ENCODE results near the gene ACTN4.

Gene ACTN4

DNA sequence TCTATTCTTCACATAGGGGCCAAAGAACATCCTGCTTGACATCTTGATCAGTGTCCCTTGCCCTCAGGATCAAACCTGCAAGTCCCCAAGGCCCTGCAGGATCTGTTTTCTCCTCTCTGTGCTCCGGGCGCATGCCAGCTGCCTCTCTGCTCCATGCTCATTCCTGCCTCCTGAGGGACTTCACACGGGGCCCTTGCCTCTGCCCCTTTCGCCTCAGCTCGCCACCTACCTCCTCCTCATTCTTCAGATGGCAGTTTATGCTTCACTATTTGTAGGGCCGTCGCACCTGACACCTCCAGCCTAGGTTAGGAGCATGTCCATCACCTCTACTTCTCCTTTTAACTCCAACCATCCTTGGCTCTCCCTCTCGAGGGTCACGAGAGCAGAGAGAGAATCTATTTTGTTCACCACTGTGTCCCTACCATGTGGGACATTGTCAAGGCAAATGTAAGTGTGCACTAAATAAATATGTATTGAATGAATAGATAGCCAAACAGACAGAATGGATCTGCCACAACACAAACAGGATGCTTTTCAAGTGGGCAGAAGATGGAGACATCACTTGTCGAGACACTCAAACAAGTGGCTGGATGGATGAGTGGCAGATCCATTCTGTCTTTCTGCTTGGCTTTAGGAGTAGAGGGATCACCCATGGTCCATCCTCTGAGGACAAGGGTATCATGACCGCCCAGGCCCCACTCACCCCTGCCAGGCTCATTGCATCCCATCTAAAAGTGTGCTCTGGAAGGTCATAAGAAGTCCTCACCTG, 29.6 kb downstream of the ACTN4 start:
- DNase-seq (ENCODE audit: low read depth in 2 of 3, low spot score in 2 of 3): no peak

DNA sequence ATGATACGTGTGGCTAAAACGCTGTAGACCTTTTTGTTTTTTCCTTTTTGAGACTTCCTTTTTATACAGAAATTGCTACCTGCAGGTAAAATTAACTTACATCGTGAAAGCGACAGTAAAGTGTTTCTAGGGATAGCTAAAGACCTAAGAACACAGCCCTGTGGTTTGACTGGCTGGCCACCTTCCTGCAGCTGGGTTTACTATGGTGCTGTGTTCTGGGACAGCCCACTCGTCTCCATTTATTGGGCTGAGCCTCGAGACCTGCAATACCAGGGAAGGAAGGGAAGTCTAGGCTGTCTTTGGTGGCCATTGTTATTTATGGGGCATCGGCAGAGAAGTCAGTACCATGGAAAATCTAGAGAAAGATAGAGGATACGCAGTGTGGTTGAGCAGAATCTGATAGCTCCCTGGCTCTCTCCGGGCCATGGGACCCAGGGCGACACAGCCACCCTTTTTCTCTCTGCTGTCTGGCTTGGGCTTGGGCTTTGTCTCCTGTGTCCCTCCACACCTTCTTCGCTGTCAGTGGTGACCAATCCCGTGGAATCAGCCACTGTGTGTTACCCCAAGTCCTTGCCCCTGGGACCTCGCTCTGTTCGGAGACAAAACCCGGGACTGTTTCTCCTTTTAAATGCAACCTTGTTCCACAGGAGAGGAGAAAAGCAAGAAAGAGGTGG, 30.9 kb downstream of the ACTN4 start:
- DNase-seq (ENCODE audit: low read depth in 2 of 3, low spot score in 2 of 3): no peak

DNA sequence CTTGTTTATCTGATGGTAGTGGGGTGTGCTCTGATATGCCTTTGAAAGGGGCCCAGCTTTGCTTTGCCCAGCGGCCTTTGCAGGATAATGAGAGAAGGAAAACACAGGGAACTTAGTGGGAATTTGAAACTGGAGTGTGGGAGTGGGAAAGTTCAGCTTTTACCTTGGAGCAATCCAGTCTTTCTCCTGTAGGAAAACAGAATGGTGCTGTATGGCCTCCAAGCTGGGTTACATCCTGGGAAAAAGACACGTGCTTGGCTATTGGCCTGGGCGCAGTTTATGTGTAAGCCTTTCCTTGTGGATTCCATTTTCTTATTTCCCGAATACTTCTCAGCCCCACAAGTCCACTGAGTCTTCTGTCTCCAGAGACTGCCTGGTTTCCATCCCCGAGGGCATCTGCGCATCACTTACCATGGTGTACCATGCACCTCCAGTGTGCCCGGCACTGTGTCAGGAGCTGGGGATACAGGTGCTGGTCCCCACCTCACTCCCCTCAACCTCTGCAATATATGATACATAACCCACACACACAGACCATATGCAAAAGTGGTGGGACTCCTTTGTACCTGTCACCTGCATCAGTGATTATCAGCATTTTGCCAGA, 31.5 kb downstream of the ACTN4 start:
- DNase-seq (ENCODE audit: low read depth in 2 of 3, low spot score in 2 of 3): no peak

DNA sequence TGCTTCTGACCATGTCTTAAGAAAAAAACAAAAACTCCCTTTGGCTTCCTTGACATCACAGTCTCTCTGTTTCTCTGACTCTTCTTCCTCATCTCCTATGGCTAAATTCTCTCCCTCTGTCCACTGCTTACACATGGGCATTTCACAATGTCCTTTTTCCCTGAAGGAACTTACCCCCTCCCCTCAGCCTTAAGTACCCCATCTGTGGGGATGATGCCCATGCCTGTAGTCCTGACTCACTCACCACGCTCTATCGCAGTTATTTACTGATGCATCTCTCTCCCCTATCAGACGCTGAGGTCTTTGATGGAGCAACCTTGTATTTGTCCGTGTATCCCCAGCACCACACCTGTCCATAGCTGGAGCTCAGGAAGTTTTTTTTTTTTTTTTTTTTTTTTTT, 32.4 kb downstream of the ACTN4 start:
- DNase-seq (ENCODE audit: low read depth in 2 of 3, low spot score in 2 of 3): no peak

DNA sequence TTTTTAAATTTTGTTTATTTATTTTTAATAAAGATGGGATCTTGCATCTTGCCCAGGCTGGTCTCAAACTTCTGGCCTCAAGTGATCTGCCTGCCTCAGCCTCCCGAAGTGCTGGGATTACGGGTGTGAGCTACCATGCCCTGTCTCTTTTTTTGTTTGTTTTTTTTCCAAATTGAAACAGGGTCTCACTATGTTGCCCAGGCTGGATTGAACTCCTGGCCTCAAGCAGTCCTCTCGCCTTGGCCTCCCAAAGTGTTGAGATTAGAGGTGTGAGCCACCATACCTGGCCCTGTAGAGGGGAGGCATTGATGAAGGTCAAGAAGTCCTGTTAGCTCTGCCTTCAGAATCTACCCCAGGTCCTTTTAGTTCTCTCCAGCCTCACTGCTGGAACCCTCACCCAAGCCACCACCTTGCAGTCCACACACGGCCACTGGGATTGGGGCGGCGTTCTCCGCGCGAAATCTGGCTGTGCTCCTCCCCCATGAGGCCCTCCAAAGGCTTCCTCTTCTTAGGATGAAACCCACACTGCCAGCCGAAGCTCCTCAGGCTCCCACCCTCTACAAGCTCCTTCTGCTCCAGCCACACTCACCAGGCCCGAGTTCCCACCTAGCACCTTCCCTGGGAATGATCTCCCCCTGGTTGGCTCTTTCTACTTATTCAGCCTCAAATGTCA, 34.9 kb downstream of the ACTN4 start:
- DNase-seq (ENCODE audit: low read depth in 2 of 3, low spot score in 2 of 3): no peak

DNA sequence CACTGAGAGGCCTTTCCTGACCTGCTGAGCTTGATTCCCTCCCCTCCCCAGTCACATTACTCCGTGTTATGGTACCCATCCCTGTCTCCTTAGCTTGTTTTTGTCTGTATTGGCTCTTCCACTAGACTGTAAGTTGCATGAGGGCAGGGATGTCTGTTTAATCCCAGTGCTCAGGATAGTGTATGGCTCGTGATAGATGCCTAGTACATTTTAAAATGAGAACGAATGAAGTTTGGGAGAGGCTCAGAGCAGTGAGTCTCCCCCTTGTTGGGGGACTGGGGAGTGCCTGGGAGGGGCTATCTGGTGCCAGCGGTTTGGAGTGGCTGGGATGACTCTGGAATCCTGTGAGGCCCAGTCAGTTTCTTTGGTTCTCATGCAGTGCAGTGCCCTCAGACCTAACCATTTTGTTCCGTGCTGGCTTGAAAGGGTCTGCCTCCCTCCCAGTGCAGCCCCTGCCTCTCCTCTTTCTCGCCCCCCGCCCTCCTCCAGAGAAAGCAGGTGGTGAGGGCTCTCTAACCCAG, 35.5 kb downstream of the ACTN4 start:
- no peak for DNase-seq (ENCODE audit: low read depth in 2 of 3, low spot score in 2 of 3)

DNA sequence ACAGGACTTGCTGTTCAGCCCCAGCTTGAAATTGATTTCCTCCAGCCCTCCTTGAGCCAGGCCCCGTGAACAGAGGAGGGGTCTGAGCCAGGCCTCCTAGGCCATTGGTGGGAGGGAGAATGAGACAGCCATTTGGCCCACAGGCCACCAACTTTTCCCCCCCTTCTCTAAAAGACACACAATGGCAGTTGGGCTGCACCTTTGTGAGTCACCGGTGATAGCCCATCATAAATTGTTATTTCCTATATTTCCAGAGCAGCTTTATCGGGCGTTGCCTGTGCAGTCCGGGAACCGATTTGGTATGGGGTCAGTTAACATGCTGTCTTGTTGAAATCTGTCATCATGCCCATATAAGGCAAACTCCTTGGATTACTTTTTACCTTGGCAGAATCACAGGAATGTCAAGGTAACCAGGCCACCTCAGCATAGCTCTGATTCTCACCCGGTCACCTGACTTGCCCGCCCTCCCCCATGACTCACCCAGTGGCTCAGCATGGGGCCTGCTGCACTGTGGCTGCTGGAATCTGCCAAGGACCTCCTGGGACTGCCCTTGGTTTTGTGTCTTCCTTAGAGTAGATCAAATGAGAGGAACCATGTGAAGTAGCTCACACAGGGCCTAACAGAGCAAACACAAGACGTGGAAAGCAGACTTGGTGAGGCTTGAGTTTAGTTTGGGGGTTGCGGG, 36.1 kb downstream of the ACTN4 start:
- no peak for DNase-seq (ENCODE audit: low read depth in 2 of 3, low spot score in 2 of 3)

DNA sequence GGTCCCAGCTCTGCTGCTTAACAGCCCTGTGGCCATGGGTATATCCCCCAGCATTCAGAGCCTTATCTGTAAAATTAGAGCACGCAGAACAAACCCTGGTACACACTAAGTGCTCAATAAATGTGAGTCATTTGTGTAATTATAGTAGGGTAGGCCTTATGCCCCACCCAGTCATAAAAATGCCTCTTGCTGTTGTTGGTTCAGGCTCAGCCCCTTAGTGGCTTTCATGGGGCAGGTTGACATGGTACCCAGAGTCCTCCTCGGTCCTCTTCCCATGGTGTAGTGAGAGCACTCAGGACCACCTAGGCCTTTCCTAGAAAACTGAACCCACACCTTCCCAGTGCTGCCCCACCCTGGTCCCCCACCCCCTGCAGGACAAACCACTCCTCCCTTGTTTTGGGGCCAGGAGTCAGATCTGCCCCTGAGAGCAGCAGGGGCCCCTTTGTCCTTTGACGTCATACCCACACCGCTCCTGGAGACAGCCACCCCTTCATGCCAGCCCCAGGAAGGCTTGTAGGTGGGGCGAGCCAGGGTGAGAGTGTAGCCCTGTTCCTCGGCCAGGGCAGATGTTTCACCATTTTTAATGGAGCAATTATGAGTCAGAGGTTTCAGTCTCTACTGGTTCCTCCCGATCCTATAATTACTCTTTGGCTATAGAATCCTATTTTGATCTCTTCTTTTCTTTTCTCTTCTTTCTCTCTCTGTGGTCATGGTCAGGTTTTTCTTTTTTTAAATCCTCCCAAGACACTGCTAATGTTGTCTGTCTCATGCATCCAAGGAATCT, 36.8 kb downstream of the ACTN4 start:
- no peak for DNase-seq (ENCODE audit: low read depth in 2 of 3, low spot score in 2 of 3)

DNA sequence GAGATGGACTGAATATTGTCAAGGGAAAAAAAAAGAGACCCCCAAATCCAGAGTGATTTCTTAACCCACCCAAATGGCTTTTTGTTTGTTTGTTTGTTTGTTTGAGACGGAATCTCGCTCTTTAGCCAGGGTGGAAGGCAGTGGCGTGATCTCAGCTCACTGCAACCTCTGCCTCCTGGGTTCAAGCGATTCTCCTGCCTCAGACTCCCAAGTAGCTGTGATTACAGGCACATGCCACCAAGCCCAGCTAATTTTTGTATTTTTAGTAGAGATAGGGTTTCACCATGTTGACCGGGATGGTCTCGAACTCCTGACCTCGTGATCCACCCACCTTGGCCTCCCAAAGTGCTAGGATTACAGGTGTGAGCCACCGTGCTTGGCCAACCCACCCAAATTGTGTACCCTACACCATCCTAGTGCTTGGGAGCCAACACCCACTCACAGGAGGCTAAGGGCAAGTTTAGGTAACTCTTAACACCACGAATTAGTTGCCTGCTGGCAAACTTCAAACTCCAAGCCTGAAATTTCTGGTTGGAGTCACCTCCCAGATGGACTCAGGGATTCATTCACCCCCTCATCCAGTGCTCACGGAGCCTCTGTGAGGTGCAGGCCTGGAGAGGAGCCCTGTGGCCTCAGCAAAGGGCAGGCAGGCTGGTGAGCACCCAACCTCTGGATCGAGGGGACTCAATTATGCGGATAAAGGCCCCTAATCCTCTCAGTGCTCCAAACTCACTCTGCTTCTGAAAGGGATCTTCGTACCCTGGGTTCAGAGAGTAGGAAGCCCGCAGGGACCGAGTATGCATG, 37.6 kb downstream of the ACTN4 start:
- no peak for DNase-seq (ENCODE audit: low read depth in 2 of 3, low spot score in 2 of 3)

DNA sequence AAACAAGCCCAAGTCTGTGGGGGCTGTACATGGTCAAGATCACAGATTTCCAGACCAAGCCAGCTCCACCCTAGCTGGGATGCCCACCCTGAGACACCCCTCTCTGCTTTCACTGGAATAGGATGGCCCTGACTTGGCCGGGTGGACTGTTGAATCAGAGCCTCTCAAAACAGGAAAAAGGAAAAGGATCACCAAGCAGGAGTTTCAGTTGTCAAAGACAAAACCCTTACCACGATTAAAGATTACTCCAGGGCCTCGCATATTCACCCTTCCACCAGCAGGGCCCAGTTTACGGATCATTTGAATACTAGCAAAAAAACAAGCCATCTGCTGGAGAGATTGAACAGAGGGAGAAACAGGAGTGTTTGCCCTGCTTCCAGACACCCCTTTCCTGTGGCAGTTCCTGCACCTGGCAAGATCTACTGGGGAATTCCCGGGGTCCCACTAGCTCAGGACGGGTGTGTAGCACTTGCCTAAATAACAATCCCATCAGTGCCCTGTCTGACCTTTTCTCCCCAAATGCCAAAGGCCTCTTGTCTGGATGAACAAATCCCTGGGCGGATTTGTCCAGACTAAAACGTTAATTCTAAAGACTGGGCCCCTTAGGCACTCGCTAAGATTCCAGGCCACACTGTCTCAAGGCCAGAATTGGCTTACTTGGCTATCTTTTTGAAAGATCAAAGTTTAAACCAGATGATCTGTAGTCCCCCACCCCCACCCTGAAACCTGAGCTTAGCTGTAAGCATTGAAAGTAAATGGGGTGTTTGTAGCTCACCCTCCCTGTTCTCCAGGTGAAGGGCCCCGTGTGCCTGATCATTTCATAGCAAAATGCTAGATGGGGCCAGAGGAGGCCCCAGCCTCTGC, 38.4 kb downstream of the ACTN4 start:
- DNase-seq (ENCODE audit: low read depth in 2 of 3, low spot score in 2 of 3): no peak

DNA sequence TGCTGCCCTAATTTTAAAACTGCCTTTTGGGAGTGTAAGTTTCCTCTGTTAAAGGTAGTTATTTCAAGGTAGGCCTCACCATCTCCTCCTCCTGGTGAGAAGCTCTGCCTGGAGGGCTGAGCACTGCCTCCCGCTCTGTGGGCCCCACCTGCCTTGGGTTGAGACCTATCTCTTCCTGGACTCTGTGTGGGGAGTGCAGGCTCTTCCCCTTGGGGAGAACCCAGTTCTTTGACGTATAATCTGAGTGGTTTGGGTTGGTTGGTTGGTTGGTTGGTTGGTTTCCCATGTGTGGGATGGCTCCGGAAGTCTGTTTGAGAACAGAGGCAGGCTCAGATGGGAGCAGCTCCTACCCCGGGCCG, 39.1 kb downstream of the ACTN4 start:
- no peak for DNase-seq (ENCODE audit: low read depth in 2 of 3, low spot score in 2 of 3)

DNA sequence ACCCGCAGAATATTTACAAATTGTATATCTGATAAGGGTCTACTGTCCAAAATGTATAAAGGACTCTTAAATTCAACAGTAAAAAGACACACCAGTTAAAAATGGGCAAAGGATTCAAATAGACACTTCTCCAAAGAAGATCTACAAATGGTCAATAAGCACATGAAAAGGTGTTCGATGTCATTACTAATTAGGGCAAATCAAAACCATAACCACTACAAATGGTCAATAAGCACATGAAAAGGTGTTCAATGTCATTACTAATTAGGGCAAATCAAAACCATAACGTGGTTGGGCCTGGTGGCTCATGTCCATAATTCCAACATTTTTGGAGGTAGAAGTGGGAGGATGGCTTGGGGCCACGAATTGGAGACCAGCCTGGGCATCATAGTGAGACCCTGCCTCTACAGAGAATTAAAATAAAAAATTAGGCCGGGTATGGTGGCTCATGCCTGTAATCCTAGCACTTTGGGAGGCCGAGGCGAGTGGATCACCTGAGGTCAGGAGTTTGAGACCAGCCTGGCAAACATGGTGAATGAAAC, 40.5 kb downstream of the ACTN4 start:
- DNase-seq (ENCODE audit: low read depth in 2 of 3, low spot score in 2 of 3): no peak

DNA sequence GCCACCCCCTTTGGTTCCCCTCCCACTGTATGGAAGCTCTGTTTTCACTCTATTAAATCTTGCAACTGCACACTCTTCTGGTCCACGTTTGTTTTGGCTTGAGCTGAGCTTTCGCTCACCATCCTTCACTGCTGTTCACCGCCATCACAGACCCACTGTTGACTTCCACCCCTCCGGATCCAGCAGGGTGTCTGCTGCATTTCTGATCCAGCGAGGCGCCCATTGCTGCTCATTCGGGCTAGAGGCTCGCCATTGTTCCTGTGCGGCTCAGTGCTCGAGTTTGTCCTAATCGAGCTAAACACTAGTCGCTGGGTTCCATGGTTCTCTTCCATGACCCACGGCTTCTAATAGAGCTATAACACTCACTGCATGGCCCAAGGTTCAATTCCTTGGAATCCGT, 42.7 kb downstream of the ACTN4 start:
- DNase-seq (ENCODE audit: low read depth in 2 of 3, low spot score in 2 of 3): no peak

DNA sequence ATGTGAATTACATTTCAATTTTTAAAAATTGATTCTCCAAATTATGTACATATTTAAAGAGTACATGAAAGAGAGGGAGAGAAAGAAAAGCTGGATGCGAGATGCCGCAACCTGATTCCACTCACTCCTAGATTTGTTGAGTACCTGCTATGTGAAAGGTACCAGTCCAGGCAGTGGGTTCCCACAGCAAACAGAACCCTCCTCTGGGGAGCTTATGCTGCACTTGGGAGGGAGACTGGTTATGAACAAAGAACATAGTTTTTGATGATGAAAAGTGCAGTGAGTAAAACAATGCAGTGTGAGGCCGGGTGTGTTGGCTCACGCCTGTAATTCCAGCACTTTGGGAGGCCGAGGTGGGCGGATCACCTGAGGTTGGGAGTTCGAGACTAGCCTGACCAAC, 43.4 kb downstream of the ACTN4 start:
- no peak for DNase-seq (ENCODE audit: low read depth in 2 of 3, low spot score in 2 of 3)

DNA sequence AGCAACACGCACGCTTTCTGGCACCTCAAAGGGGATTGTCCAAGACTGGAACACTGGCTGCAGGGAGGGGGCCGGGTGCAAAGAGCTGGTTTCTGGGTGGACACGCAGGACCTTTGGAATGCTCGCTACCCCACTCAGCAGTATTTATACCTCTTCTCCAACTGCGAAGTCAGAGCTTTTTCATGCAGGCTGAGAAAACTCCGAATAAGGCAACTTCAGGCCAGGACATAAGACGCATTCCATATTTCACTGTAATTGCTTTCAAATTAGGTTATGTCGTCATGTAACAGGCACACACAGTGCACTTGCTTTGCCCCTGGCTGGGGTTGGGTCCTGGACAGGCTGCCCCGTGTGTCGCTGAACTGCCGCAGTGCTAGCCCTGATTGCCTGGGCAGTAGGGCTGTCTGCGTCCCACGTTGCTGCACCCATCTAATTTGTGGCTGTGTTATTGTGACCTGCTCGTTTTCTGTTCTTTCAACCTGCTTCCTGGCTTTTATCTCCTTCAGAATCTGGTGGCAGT, 44.5 kb downstream of the ACTN4 start:
- no peak for DNase-seq (ENCODE audit: low read depth in 2 of 3, low spot score in 2 of 3)

DNA sequence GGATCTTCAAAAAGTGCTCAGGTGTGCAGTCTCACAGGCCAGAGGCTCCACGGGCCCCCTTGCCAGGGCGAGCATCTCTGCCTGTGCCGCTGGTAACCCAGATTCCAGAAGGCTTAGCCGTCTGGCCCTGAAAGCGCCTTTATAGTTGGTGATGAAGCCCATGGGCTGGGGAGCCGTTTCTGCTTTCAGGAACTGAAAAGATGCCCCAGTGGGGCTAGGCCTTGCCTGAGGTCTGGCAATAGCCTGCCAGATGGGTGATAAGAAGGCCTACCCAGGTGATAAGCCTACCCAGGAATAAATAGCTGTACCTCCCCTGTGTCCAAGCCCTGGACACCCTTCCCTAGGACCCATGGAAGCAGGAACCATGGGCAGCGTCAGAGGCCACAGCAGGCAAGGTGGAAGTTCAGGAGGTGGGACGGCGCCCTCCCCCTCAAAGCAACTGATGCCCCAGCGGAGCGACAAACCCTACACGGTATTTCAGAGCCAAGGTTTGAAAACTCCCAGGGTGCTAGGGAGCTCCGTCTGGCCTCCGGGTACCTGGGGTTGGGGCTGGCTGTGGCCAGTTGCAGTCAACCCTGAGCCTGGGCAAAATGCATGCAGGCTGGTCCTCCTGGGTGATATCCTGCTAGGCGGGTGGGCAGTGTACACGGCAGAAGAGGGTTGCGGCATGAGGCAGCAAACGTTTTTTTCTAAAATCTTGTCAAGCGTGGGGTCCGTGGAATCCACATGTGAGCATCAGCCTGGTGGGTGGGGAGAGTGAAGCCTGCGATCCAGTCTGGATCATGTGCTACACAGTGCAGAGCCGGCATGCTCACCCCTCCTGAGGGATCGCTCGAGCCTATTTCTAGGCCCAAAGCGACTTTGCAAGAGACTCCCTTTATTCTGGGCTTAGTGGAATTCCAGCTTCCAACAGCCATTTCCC, 45.3 kb downstream of the ACTN4 start:
- no peak for DNase-seq (ENCODE audit: low read depth in 2 of 3, low spot score in 2 of 3)

Measured in activated CD8-positive, alpha-beta memory T cell treated with anti-CD3 and anti-CD28 coated beads for 48 hours (primary cell).